IMR-90 (cell line): ENCODE measurements around the gene NECAB2. TPM values are rescaled to one million over a fixed set of nuclear protein-coding genes. Genes with fewer than 3 reads are reported as not detected.

Source experiments
- ATAC-seq: fragments of 200-7000 bp; cut with Tn5 transposase; 2 replicates; pipeline ENCODE4 v1.9.1; 2020; ENCODE audit warnings: low read depth, mild to moderate bottlenecking, moderate library complexity
- BruUV-seq: library from RNA; stranded (reverse); fragments of 400-500 nt; replicated peaks from 2 replicates; lab custom pipeline; 2021; lab: Mats Ljungman, UMichigan
- CTCF ChIA-PET: fragments of 300-600 bp; formaldehyde crosslinking; extraction: SDS; loops from one replicate; lab custom pipeline; 2021; ENCODE audit warnings: antibody characterized with exemption; lab: Yijun Ruan, JAX
- POLR2A ChIA-PET: fragments of 300-600 bp; sonication (Branson Sonifier 250); formaldehyde crosslinking; loops from one replicate; lab custom pipeline; 2022; ENCODE audit warnings: antibody characterized with exemption; ENCODE audit not compliant: unreplicated experiment; lab: Charles Lee
- DNase-seq: peaks from one replicate; pipeline ENCODE4 v3.0.0; 2013
- H2AFZ ChIP-seq: replicated peaks from 2 replicates; pipeline ENCODE3; 2013; ENCODE audit warnings: low read length, mild to moderate bottlenecking; ENCODE audit not compliant: poor library complexity
- H2AK5ac ChIP-seq: 2 replicates; pipeline ENCODE4 v1.6.1; 2013; ENCODE audit warnings: low read depth, low read length, inconsistent platforms
- H2AK9ac ChIP-seq: replicated peaks from 2 replicates; pipeline ENCODE3; 2013; ENCODE audit warnings: mild to moderate bottlenecking, low read depth, low read length, moderate library complexity; ENCODE audit not compliant: poor library complexity
- H2BK120ac ChIP-seq: 2 replicates; pipeline ENCODE4 v1.6.1; 2013; ENCODE audit warnings: low read depth, low read length, inconsistent platforms
- H2BK15ac ChIP-seq: 3 replicates; pipeline ENCODE4 v1.6.1; 2013; ENCODE audit warnings: low read depth, low read length, inconsistent platforms
- H2BK20ac ChIP-seq: 2 replicates; pipeline ENCODE4 v1.6.1; 2013; ENCODE audit warnings: low read depth, mild to moderate bottlenecking, inconsistent platforms, low read length, moderate library complexity
- H2BK5ac ChIP-seq: 2 replicates; pipeline ENCODE4 v1.6.1; 2013; ENCODE audit warnings: mild to moderate bottlenecking, low read depth, low read length, inconsistent platforms; ENCODE audit not compliant: poor library complexity, severe bottlenecking
- H3K14ac ChIP-seq: replicated peaks from 2 replicates; pipeline ENCODE4 v1.6.1; 2013; ENCODE audit warnings: low read depth, low read length, inconsistent platforms
- H3K18ac ChIP-seq: 2 replicates; pipeline ENCODE4 v1.6.1; 2013; ENCODE audit warnings: low read depth, low read length, control low read depth
- H3K23ac ChIP-seq: 2 replicates; pipeline ENCODE4 v1.6.1; 2013; ENCODE audit warnings: low read depth, low read length, inconsistent platforms
- H3K27ac ChIP-seq: 2 replicates; pipeline ENCODE4 v1.5.1; 2013; ENCODE audit warnings: mild to moderate bottlenecking, control low read depth, low read length; ENCODE audit not compliant: insufficient read depth
- H3K27me3 ChIP-seq: 2 replicates; pipeline ENCODE4 v1.6.1; 2013; ENCODE audit warnings: low read length; ENCODE audit not compliant: control insufficient read depth, insufficient read depth
- H3K36me3 ChIP-seq: 2 replicates; pipeline ENCODE4 v1.6.1; 2013; ENCODE audit warnings: low read length, mixed read lengths; ENCODE audit not compliant: control insufficient read depth, insufficient read depth
- H3K4ac ChIP-seq: 2 replicates; pipeline ENCODE4 v1.6.1; 2013; ENCODE audit warnings: low read depth, low read length, inconsistent platforms
- H3K4me1 ChIP-seq: 2 replicates; pipeline ENCODE4 v1.6.1; 2013; ENCODE audit warnings: low read length, mixed read lengths; ENCODE audit not compliant: control insufficient read depth, insufficient read depth
- H3K4me2 ChIP-seq: 2 replicates; pipeline ENCODE4 v1.6.1; 2013; ENCODE audit warnings: low read depth, mild to moderate bottlenecking, control low read depth, low read length, moderate library complexity
- H3K4me3 ChIP-seq: 2 replicates; pipeline ENCODE4 v1.5.1; 2013; ENCODE audit warnings: low read depth, mild to moderate bottlenecking, control low read depth, low read length, moderate library complexity; ENCODE audit not compliant: insufficient read depth
- H3K56ac ChIP-seq: 2 replicates; pipeline ENCODE4 v1.6.1; 2013; ENCODE audit warnings: low read length, inconsistent platforms; ENCODE audit not compliant: insufficient read depth; ENCODE audit errors: extremely low read depth
- H3K79me1 ChIP-seq, 2 experiments: 2 replicates each; pipeline ENCODE4 v1.6.1; 2013; ENCODE audit warnings: low read length in 2 of 2, inconsistent platforms in 1 of 2, low read depth in 1 of 2
- H3K9ac ChIP-seq: 2 replicates; pipeline ENCODE4 v1.6.1; 2013; ENCODE audit warnings: low read depth, low read length, control low read depth
- H3K9me1 ChIP-seq: 2 replicates; pipeline ENCODE4 v1.6.1; 2013; ENCODE audit warnings: low read length, inconsistent platforms; ENCODE audit not compliant: insufficient read depth
- H3K9me3 ChIP-seq: 2 replicates; pipeline ENCODE4 v1.6.1; 2013; ENCODE audit warnings: low read length; ENCODE audit not compliant: control insufficient read depth, insufficient read depth
- H4K20me1 ChIP-seq: 2 replicates; pipeline ENCODE4 v1.6.1; 2013; ENCODE audit warnings: low read length, inconsistent platforms; ENCODE audit not compliant: insufficient read depth
- H4K5ac ChIP-seq: 2 replicates; pipeline ENCODE4 v1.6.1; 2013; ENCODE audit warnings: mild to moderate bottlenecking, low read depth, low read length, control low read depth
- H4K8ac ChIP-seq, 2 experiments: 2 replicates each; pipeline ENCODE4 v1.6.1; 2013; ENCODE audit warnings: low read depth in 2 of 2, low read length in 2 of 2, control low read depth in 1 of 2, inconsistent platforms in 1 of 2
- H4K91ac ChIP-seq: 2 replicates; pipeline ENCODE4 v1.6.1; 2013; ENCODE audit warnings: low read depth, low read length, inconsistent platforms; ENCODE audit not compliant: insufficient read depth
- BHLHE40 ChIP-seq: fragments of 150-350 bp; IDR thresholded peaks from 2 replicates; pipeline ENCODE4 v1.6.1; 2016; ENCODE audit warnings: mild to moderate bottlenecking, low read depth, low read length
- CEBPB ChIP-seq: IDR thresholded peaks from 2 replicates; pipeline ENCODE4 v1.6.1; 2012; ENCODE audit warnings: low read depth, low read length, improper control_type of control experiment
- CHD1 ChIP-seq: IDR thresholded peaks from 2 replicates; pipeline ENCODE4 v1.6.1; 2012; ENCODE audit warnings: low read depth, low read length, improper control_type of control experiment
- CTCF ChIP-seq: conservative IDR thresholded peaks from 2 replicates; pipeline ENCODE4 v1.5.1; 2012; ENCODE audit warnings: mild to moderate bottlenecking, low read depth, low read length, improper control_type of control experiment
- ELK1 ChIP-seq: fragments of 150-350 bp; IDR thresholded peaks from 2 replicates; pipeline ENCODE4 v1.6.1; 2016; ENCODE audit warnings: low read depth, mild to moderate bottlenecking, low read length, moderate library complexity, borderline replicate concordance
- FOS ChIP-seq: fragments of 150-350 bp; IDR thresholded peaks from 2 replicates; pipeline ENCODE4 v1.6.1; 2016; ENCODE audit warnings: low read depth, low read length
- MAFK ChIP-seq: IDR thresholded peaks from 2 replicates; pipeline ENCODE4 v1.6.1; 2012; ENCODE audit warnings: low read depth, low read length, improper control_type of control experiment
- MAZ ChIP-seq: IDR thresholded peaks from 2 replicates; pipeline ENCODE4 v1.6.1; 2012; ENCODE audit warnings: low read depth, mild to moderate bottlenecking, low read length, improper control_type of control experiment, moderate library complexity, borderline replicate concordance
- MXI1 ChIP-seq: IDR thresholded peaks from 2 replicates; pipeline ENCODE4 v1.6.1; 2012; ENCODE audit warnings: low read depth, mild to moderate bottlenecking, low read length, moderate library complexity, borderline replicate concordance
- NFE2L2 ChIP-seq: fragments of 150-350 bp; IDR thresholded peaks from 2 replicates; pipeline ENCODE4 v1.6.1; 2016; ENCODE audit warnings: low read depth, mild to moderate bottlenecking, low read length
- POLR2A ChIP-seq: IDR thresholded peaks from 2 replicates; pipeline ENCODE4 v1.6.1; 2012; ENCODE audit warnings: mild to moderate bottlenecking, low read depth, low read length
- RAD21 ChIP-seq: IDR thresholded peaks from 2 replicates; pipeline ENCODE4 v1.6.1; 2012; ENCODE audit warnings: low read length, improper control_type of control experiment
- RCOR1 ChIP-seq: IDR thresholded peaks from 2 replicates; pipeline ENCODE4 v1.6.1; 2012; ENCODE audit warnings: mild to moderate bottlenecking, low read length, improper control_type of control experiment; ENCODE audit not compliant: insufficient replicate concordance
- RFX5 ChIP-seq: IDR thresholded peaks from 2 replicates; pipeline ENCODE4 v1.8.0; 2012; ENCODE audit warnings: low read depth, mild to moderate bottlenecking, low read length, moderate library complexity
- SMC3 ChIP-seq: fragments of 150-350 bp; IDR thresholded peaks from 2 replicates; pipeline ENCODE4 v1.6.1; 2016; ENCODE audit warnings: low read depth, mild to moderate bottlenecking, antibody characterized with exemption, low read length, moderate library complexity
- USF2 ChIP-seq: fragments of 150-350 bp; IDR thresholded peaks from 2 replicates; pipeline ENCODE4 v1.6.1; 2017; ENCODE audit warnings: mild to moderate bottlenecking, antibody characterized with exemption, low read length, low read depth
- WGBS, 2 experiments: methylation state at CpG; one replicate each; pipeline versions ENCODE4 v1.1.5 to v1.1.7; 2013; ENCODE audit warnings: missing lambda C conversion rate in 2 of 2; ENCODE audit not compliant: insufficient read length in 1 of 2; ENCODE audit errors: extremely low coverage in 2 of 2; 5-methylcytosine and 5-hydroxymethylcytosine counted together
- dilution Hi-C: fragments of 300-500 bp; cut with HindIII; formaldehyde crosslinking; loops from one replicate; pipeline ENCODE4 v1.14.3; 2018; ENCODE audit warnings: low sequenced_read_pairs; ENCODE audit not compliant: unreplicated experiment
- in situ Hi-C: fragments of 300-500 bp; cut with MboI; formaldehyde crosslinking; loops from 3 replicates; pipeline ENCODE4 v1.14.3; 2019; ENCODE audit warnings: low sequenced_read_pairs, inconsistent platforms, mixed read lengths
- intact Hi-C: fragments of 100-400 bp; cut with micrococcal nuclease; formaldehyde crosslinking; loops from 2 replicates; pipeline ENCODE4 v1.10.0; 2022
- polyA plus RNA-seq, 3 experiments: library from polyadenylated mRNA; depleted of rRNA; stranded (reverse); fragments of >200 nt; gene quantifications; 2 replicates each; pipeline ENCODE4 v1.2.3, GENCODE V29; 2012; ENCODE audit warnings: low replicate concordance in 1 of 3
- total RNA-seq: library from RNA; depleted of rRNA; stranded (reverse); fragments of >200 nt; gene quantifications from 2 replicates; pipeline ENCODE4 v1.2.3, GENCODE V29; 2012

The NECAB2 gene
- total and polyA plus RNA-seq, 2 of the 4 experiments (the other 2 are of a cell fraction) = 0.27 TPM; not detected in 1

- intact Hi-C loops (no loop called here), dilution Hi-C loops (no loop called here), in situ Hi-C loops (no loop called here)
- Histone ChIP-seq H3K4me3 (no peak overlapping the region), H2BK5ac (no peak overlapping the region), H2BK120ac (0 out of 2 replicates have a peak overlapping the region, but pooled peaks have one; percentile 2), H2AFZ (peak overlapping the region; percentile 72), H3K36me3 (no peaks in the 10 kb centered on the region), H3K18ac (no peak overlapping the region), H4K91ac (no peak overlapping the region; the same call in 1 of the 2 replicates), H3K4ac (0 out of 2 replicates have a peak overlapping the region, but pooled peaks have one; percentile 17), H3K14ac (no peak overlapping the region), H4K20me1 (no peaks in the 10 kb centered on the region), H3K27ac (no peak overlapping the region), H2BK20ac (no peak overlapping the region), H4K8ac (no peak overlapping the region), H3K56ac (no peak overlapping the region), H2AK5ac (no peak overlapping the region), H3K9me1 (0 out of 2 replicates have a peak, but pooled peaks cover 4% of the 10 kb centered on the region), H2AK9ac (no peak overlapping the region), H2BK15ac (no peak overlapping the region), H3K23ac (no peak overlapping the region), H4K5ac (no peak overlapping the region), H3K4me2 (no peak overlapping the region), H3K4me1 (peaks cover 7% of the 10 kb centered on the region; the same call in 1 of the 2 replicates), H3K27me3 (peaks cover 13% of the 10 kb centered on the region), H3K9me3 (no peaks in the 10 kb centered on the region), H3K9ac (no peak overlapping the region), H3K79me1 (no peaks in the 10 kb centered on the region)
- ATAC-seq (no peak), DNase-seq (peak; percentile 22)
- ChIA-PET CTCF (no interaction called here), POLR2A (no interaction called here)
- 84% methylated on average over 4 of the region's 13 CpGs; no CpG with 5 or more reads in 1 of the 2 experiments for WGBS, 2 experiments
- no TSS peak for BruUV-seq
- TF ChIP-seq ELK1 (no peak), CTCF (no peak), USF2 (no peak), CHD1 (no peak), BHLHE40 (no peak), RFX5 (no peak), MAZ (no peak), RCOR1 (no peak), NFE2L2 (no peak), MAFK (no peak), RAD21 (no peak), MXI1 (no peak), FOS (no peak), POLR2A (no peak), SMC3 (no peak), CEBPB (no peak)
Observed at GRCh38 chr16:83994703-83995102, 26.7 kb downstream of the NECAB2 start.
